Neural crest cell (in vitro differentiated cells): ENCODE results near the gene LCN10. TPM values are rescaled to one million over a fixed set of nuclear protein-coding genes. Genes with fewer than 3 reads are reported as not detected.
A peak's percentile ranks its signal among the peaks of the same experiment; 100 is the strongest.
"Not testable (repeated sequence)": the region's sequence is repeated elsewhere in the genome, so short reads cannot be mapped to it uniquely, and the experiment has no call there.

Experiments
- DNase-seq: peaks from one replicate; pipeline ENCODE4 v3.0.0; 2021; ENCODE audit warnings: low read depth, mixed read lengths, low spot score
- H3K27ac Mint-ChIP-seq: one replicate; pipeline ENCODE4 v1.8.0; 2021; ENCODE audit warnings: mild to moderate bottlenecking, mixed read lengths; ENCODE audit not compliant: unreplicated experiment
- H3K27me3 Mint-ChIP-seq: 2 replicates; pipeline ENCODE4 v1.8.0; 2021; ENCODE audit warnings: low read depth, mild to moderate bottlenecking, mixed read lengths
- H3K36me3 Mint-ChIP-seq: 2 replicates; pipeline ENCODE4 v1.8.0; 2021; ENCODE audit warnings: low read depth, mild to moderate bottlenecking, mixed read lengths
- H3K4me1 Mint-ChIP-seq: 2 replicates; pipeline ENCODE4 v1.8.0; 2021; ENCODE audit warnings: mixed read lengths
- H3K4me3 Mint-ChIP-seq: one replicate; pipeline ENCODE4 v1.8.0; 2021; ENCODE audit warnings: mild to moderate bottlenecking, mixed read lengths
- H3K9me3 Mint-ChIP-seq: 2 replicates; pipeline ENCODE4 v1.8.0; 2021; ENCODE audit warnings: mixed read lengths
- total RNA-seq: library from RNA; stranded (reverse); gene quantifications from 2 replicates; pipeline ENCODE4 v1.2.1, GENCODE V29; 2021
- TF ChIP-seq, protein P1 (sequence below): fragments of 200-600 bp; sonication (generic); conservative IDR thresholded peaks from 2 replicates; pipeline ENCODE4 v1.5.0; 2021; ENCODE audit warnings: antibody characterized with exemption, mild to moderate bottlenecking

Gene LCN10
- total RNA-seq, 1 donor from 2014 or later = not detected

DNA sequence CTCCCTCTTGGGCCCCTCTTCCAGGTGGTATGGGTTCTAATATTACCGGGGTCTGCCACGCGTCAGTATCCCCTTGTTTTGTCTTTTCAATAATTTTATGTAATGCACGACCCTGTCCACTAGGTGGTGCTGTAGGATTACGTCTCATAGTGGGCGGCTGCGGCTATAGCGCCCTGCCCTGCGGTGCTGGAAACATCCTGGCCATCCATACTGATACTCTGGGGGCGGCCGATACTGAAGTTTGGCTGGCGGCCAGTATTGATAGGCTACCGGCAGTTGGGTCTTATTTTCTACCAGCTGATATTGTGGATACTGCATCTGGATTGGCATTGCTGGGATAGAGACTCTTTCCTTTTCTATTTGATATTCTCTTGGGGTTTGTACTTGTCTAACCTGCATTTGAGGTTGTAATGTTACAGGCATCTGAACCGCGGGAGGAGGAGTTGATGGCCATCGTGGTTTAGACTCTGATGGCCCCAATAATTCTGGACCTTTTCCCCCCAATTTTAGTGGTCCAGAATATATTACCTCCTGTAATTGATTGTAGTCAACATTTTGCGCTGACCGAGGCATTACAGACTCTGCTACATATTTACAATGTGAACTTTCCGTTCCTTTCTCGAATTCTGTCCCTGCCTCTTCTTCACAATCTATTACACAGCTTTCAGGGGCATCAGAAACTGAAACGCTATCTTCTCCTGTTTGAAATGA lies 45.1 kb upstream of the LCN10 start:
- Mint-ChIP-seq H3K27me3 (peaks cover 2% of the 10 kb centered on the region), H3K27ac (no peak overlapping the region), H3K36me3 (no peaks in the 10 kb centered on the region), H3K9me3 (no peaks in the 10 kb centered on the region), H3K4me3 (no peak overlapping the region), H3K4me1 (peaks cover 31% of the 10 kb centered on the region)
- peak; percentile 75 for DNase-seq
- TF ChIP-seq, protein P1, sequence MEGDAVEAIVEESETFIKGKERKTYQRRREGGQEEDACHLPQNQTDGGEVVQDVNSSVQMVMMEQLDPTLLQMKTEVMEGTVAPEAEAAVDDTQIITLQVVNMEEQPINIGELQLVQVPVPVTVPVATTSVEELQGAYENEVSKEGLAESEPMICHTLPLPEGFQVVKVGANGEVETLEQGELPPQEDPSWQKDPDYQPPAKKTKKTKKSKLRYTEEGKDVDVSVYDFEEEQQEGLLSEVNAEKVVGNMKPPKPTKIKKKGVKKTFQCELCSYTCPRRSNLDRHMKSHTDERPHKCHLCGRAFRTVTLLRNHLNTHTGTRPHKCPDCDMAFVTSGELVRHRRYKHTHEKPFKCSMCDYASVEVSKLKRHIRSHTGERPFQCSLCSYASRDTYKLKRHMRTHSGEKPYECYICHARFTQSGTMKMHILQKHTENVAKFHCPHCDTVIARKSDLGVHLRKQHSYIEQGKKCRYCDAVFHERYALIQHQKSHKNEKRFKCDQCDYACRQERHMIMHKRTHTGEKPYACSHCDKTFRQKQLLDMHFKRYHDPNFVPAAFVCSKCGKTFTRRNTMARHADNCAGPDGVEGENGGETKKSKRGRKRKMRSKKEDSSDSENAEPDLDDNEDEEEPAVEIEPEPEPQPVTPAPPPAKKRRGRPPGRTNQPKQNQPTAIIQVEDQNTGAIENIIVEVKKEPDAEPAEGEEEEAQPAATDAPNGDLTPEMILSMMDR = peak; percentile 95

DNA sequence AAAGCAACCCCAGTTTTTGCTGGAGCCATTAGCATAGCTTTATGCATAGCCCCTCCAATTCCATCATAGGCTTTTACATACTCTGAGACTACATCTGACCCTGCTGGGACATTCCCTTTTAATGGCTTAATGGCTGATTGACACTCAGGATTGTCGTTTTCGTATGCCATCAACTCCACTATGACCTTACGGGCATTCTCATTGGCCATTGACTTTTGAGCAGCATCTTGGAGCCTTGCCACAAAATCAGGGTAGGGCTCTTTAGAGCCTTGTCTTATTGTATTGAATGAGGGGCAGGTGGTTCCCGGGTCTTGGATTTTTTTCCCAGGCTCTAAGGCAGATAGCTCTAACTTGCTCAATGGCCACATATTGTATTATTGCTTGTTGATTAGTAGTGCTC lies 44.2 kb upstream of the LCN10 start:
- H3K27ac Mint-ChIP-seq, DNase-seq, H3K27me3 Mint-ChIP-seq, H3K4me3 Mint-ChIP-seq, H3K9me3 Mint-ChIP-seq, H3K36me3 Mint-ChIP-seq: not testable (repeated sequence)
- H3K4me1 Mint-ChIP-seq = peaks cover 31% of the 10 kb centered on the region

DNA sequence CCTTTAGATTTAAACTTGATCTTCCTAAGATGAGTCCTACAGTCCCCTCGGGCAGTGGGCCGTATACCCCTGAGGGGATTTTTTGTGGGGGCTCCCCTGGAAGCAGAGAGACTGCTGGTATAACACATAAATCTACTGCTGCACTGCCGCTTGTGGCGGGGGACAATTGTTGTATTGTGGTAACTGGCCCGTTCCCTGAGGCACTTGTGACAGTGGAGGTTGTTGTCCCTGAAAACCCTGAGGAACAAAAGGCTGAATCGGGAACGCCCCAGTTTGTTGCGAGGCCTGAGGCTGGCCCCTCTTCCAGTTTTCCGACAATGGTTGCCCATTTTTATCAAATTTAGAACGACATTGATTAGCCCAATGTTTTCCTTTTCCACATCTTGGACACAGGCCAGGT lies 43.7 kb upstream of the LCN10 start:
- H3K27me3 Mint-ChIP-seq = peaks cover 9% of the 10 kb centered on the region
- no peak for DNase-seq
- H3K4me3 Mint-ChIP-seq = no peak overlapping the region
- TF ChIP-seq, protein P1 = no peak
- H3K36me3 Mint-ChIP-seq = no peaks in the 10 kb centered on the region
- H3K9me3 Mint-ChIP-seq = no peaks in the 10 kb centered on the region
- H3K4me1 Mint-ChIP-seq = peaks cover 31% of the 10 kb centered on the region
- no peak overlapping the region for H3K27ac Mint-ChIP-seq

DNA sequence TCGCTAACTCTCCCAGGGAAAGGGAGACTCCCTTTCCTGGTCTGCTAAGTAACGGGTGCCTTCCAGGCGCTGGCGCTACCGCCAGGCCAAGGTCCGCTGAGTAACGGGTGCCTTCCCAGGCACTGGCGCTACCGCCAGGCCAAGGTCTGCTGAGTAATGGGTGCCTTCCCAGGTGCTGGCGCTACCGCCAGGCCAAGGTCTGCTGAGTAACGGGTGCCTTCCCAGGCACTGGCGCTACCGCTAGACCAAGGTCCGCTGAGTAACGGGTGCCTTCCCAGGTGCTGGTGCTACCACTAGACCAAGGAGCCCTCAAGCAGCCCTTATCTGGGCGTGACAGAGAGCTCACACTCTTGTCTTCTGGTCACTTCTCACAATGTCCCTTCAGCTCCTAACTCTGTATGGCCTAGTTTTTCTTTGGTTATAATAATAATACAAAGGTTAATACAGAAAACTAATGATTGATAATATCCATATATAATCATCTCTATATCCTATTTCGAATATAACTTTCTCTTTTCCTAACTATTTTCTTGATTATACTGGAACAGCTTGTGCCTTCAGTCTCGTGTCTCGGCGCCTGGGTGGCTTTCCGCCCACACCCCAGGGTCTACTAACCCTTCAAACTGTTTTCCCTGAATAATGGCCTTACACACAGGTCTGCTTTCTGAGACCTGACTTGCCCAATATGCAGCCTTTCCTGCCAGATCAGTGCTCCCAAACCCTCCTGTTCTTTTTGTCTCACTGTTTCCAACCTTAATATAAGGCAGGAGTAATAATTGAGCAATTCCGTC lies 43.0 kb upstream of the LCN10 start:
- H3K9me3 Mint-ChIP-seq, H3K36me3 Mint-ChIP-seq, H3K4me3 Mint-ChIP-seq, DNase-seq, H3K27ac Mint-ChIP-seq: not testable (repeated sequence)
- Mint-ChIP-seq H3K27me3 (peaks cover 15% of the 10 kb centered on the region), H3K4me1 (peaks cover 29% of the 10 kb centered on the region)

DNA sequence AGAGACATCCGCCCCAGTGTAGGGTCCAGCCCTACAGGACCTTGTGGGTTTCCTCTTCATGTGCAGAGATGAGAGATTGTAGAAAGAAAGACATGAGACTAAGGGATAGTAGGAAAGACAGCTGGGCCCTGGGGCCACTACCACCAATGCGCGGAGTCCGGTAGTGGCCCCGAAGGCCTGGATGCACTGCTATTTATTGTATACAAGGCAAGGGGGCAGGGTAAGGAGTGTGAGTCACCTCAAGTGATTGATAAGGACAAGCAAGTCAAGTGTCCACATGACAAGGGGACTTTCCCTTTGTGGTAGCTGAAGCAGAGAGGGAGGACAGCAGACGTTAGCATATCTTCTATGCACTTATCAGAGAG lies 42.2 kb upstream of the LCN10 start:
- TF ChIP-seq, protein P1 = no peak
- Mint-ChIP-seq H3K9me3 (no peaks in the 10 kb centered on the region), H3K4me3 (no peak overlapping the region), H3K27ac (no peak overlapping the region), H3K36me3 (no peaks in the 10 kb centered on the region), H3K27me3 (peaks cover 22% of the 10 kb centered on the region), H3K4me1 (peaks cover 23% of the 10 kb centered on the region)
- no peak for DNase-seq

DNA sequence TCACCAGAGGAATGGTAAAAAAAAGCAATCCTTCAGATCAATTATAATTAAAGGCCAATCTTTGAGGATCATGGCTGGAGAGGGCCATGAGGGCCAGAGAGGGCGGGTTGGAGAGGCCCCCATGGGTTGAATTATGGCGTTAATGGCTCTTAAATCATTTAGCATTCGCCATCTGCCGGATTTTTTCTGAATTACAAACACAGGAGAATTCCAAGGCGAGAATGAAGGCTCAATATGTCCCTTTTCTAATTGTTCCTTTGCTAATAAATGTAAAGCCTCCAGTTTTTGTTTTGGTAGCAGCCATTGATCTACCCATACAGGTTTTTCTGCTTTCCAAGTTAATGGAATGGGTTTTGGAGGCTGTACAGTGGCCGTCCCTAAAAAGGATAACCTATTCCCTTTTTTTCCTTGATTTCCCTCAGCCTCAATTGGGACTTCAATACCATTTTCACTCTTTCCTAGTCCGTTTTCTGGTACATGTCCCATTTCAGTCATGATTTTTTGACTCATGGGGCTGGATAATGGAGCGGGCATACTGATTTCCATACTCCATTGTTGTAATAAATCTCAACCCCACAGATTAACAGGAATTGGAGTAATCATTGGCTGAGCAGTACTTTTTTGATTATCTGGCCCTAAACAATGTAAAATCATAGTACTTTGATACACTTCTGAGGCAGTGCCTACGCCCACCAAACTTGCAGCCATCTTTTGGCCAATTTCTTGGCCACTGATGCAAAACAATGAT lies 41.7 kb upstream of the LCN10 start:
- no peak overlapping the region for H3K27ac Mint-ChIP-seq
- peaks cover 23% of the 10 kb centered on the region for H3K4me1 Mint-ChIP-seq
- H3K27me3 Mint-ChIP-seq = peaks cover 27% of the 10 kb centered on the region
- H3K36me3 Mint-ChIP-seq = no peaks in the 10 kb centered on the region
- H3K9me3 Mint-ChIP-seq = no peaks in the 10 kb centered on the region
- no peak overlapping the region for H3K4me3 Mint-ChIP-seq
- DNase-seq = no peak
- TF ChIP-seq, protein P1 = peak; percentile 66
